AG04449 (cell line): ENCODE results near the gene MITF.
"Not testable (repeated sequence)": the region's sequence is repeated elsewhere in the genome, so short reads cannot be mapped to it uniquely, and the experiment has no call there.

Source experiments
- CTCF ChIA-PET: fragments of 350-600 bp; formaldehyde crosslinking; extraction: SDS; loops from one replicate; lab custom pipeline; 2021; ENCODE audit warnings: antibody characterized with exemption; lab: Yijun Ruan, JAX
- POLR2A ChIA-PET: fragments of 400-600, 350-600 bp; formaldehyde crosslinking; extraction: SDS; loops from one replicate; lab custom pipeline; 2020; ENCODE audit warnings: antibody characterized with exemption, inconsistent platforms; lab: Yijun Ruan, JAX
- DNase-seq: peaks from one replicate; pipeline ENCODE4 v3.0.0-alpha.2; 2010; ENCODE audit warnings: low read depth, low spot score
- H3K4me3 ChIP-seq: 2 replicates; pipeline ENCODE4 v1.5.1; 2011; ENCODE audit warnings: low read depth, mild to moderate bottlenecking, control low read depth, low read length
- TF ChIP-seq, protein P1 (sequence below): IDR thresholded peaks from one replicate; pipeline ENCODE4 v1.5.1; 2011; ENCODE audit warnings: mild to moderate bottlenecking, moderate library complexity, low read length, control low read depth, inconsistent platforms; ENCODE audit not compliant: insufficient read depth; ENCODE audit errors: missing control alignments

The MITF gene

DNA sequence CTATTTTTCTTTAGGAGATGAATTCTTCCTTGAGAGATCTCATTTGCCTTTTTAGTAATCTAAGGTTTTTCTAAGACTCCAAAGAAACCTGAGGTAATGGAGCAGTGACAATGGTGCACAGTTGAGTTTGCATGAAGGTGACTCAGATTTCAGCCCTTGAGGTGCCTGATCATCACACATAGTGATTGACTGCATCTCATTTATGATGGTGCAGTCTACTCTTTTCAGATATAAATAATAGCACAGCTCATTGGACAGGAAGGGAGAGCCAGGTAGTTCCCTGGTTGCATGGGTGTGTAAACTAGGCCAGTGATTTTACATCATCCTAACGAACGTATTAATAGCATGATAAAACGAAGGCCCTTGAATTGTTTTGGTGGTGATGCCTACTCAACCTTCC lies 174.2 kb downstream of the MITF start:
- no peak for DNase-seq
- H3K4me3 ChIP-seq: no peak overlapping the region
- TF ChIP-seq, protein P1, sequence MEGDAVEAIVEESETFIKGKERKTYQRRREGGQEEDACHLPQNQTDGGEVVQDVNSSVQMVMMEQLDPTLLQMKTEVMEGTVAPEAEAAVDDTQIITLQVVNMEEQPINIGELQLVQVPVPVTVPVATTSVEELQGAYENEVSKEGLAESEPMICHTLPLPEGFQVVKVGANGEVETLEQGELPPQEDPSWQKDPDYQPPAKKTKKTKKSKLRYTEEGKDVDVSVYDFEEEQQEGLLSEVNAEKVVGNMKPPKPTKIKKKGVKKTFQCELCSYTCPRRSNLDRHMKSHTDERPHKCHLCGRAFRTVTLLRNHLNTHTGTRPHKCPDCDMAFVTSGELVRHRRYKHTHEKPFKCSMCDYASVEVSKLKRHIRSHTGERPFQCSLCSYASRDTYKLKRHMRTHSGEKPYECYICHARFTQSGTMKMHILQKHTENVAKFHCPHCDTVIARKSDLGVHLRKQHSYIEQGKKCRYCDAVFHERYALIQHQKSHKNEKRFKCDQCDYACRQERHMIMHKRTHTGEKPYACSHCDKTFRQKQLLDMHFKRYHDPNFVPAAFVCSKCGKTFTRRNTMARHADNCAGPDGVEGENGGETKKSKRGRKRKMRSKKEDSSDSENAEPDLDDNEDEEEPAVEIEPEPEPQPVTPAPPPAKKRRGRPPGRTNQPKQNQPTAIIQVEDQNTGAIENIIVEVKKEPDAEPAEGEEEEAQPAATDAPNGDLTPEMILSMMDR: no peak
- ChIA-PET POLR2A (no interaction called here), CTCF (no interaction called here)

DNA sequence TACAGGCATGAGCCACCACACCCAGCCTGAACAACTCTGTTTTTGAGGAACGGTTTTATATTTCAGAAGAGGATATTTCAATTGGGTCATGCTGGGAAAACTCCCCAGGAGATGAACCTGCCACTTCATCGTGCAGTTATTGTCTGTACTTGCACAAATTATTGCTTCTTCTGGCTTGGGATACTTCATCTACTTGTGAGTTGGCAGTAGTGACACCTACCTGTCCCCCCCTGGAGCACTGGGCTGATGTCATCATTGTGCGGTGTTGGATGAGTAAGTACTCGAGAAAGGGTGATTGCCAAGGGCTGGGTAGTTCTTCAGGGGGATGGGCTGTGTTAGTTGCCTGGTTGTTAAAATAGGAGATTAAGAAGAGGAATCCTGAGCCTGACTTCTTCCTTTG lies 175.1 kb downstream of the MITF start:
- no peak overlapping the region for H3K4me3 ChIP-seq
- DNase-seq: no peak
- TF ChIP-seq, protein P1: no peak
- POLR2A ChIA-PET: no interaction called here
- CTCF ChIA-PET: no interaction called here

DNA sequence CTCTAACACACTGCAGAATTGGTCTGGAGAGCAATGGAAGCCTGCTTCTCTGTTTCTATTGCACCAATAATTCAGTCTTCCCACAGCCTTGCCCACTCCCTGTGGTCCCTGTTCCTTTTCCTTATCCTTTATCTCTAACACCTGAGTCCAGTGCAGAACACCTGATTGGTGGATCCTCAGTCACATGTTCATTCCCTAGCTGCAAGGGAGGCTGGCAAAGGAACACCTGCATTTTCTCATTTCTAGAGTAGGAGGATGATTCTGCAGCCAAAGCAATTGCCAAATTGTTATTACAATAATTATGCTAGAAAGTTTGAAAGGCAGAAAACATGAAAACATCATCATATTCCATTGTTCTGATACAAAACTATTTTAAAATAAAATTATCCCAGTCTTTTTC lies 176.5 kb downstream of the MITF start:
- TF ChIP-seq, protein P1: no peak

DNA sequence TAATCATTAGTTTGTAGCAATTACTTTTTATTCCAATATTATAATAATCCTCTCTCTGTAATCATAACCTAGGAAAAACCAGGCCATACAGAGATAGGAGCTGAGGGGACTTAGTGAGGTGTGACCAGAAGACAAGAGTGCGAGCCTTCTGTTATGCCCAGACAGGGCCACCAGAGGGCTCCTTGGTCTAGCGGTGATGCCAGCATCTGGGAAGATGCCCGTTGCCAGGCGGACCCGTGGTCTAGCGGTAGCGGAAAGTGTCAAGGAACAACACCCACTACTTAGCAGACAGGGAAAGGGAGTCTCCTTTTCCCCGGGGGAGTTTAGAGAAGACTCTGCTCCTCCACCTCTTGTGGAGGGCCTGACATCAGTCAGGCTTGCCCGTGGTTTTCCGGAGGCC lies 180.7 kb downstream of the MITF start:
- H3K4me3 ChIP-seq, POLR2A ChIA-PET, DNase-seq: not testable (repeated sequence)
- TF ChIP-seq, protein P1: peak; percentile 38
- CTCF ChIA-PET: interaction anchor here (1.6 kb wide), 1 partner anchor 12 kb away, joined by 4 read pairs; no protein-coding TSS in a partner anchor

More for the DNA sequence above, 176.5 kb downstream of the MITF start:
- CTCF ChIA-PET: no interaction called here
- POLR2A ChIA-PET: no interaction called here
- no peak overlapping the region for H3K4me3 ChIP-seq
- no peak for DNase-seq

DNA sequence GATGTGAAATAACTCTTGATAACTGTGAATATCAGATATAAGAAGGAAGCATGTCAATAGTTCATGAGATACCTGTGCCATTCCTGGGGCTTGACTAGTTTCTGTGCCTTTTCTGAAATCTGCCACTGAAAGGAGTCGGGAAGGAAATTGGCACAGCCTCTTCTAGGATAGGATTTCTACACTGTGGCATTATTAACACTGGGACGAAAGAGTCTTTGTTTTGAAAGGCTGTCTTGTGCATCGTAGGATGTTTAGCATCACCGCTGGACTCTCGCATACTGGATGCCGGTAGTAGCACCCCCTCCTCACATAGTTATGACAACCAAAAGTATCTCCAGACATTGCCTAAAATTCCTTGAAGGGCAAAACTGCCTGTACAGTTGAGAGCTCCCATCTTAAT lies 182.4 kb downstream of the MITF start:
- ChIA-PET CTCF (interaction anchor here (1.1 to 1.6 kb wide), 2 partner anchors 10 to 26 kb away, joined by 3 to 4 read pairs; no protein-coding TSS in a partner anchor), POLR2A (no interaction called here)
- TF ChIP-seq, protein P1: no peak
- H3K4me3 ChIP-seq: no peak overlapping the region
- DNase-seq: no peak

DNA sequence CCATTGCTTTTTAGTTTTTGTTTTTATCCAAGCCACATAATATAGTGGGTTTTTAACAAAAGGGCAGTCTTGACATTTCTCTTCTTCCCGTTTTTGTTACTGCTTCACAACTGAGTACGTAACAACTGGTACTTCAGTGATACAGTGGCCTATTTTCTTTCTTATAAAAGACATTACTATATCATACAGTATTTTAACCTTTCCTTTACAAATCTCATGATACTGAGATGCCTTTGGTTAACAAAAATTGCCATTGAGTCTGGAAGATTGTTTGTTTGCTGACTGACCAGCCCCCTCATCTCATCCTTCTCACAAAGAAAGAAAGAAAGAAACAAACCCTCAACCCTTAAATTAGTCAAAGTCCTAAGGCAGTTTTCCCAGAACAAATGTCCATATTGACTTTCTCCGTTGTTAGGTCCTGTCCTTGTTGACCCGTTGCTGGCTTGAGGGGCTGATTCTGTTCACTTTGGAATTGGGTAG lies 183.3 kb downstream of the MITF start:
- ChIA-PET CTCF (no interaction called here), POLR2A (no interaction called here)
- H3K4me3 ChIP-seq: no peak overlapping the region
- DNase-seq: no peak
- TF ChIP-seq, protein P1: no peak
